Common myeloid progenitor, CD34-positive (primary cell): Measurements from ENCODE around the gene NAB1.

Experiments used
- CTCF ChIA-PET: fragments of 350-600 bp; sonication (Branson Sonifier 250); formaldehyde crosslinking; loops from one replicate; lab custom pipeline; 2021; ENCODE audit warnings: antibody characterized with exemption; lab: Charles Lee
- POLR2A ChIA-PET: fragments of 350-600 bp; sonication (Branson Sonifier 250); formaldehyde crosslinking; loops from one replicate; lab custom pipeline; 2021; ENCODE audit warnings: antibody characterized with exemption; lab: Charles Lee
- DNase-seq, 3 donors: peaks; one replicate each; pipeline versions ENCODE4 v3.0.0 to v3.0.0-alpha.2; 2013
- H3K27ac ChIP-seq, 2 experiments: 1 replicate in 1 of 2; 2 replicates in 1 of 2; pipeline ENCODE4 v1.7.0; 2013; ENCODE audit warnings: inconsistent platforms in 2 of 2, low read length in 2 of 2, mild to moderate bottlenecking in 2 of 2, low read depth in 1 of 2, moderate library complexity in 1 of 2; ENCODE audit not compliant: severe bottlenecking in 2 of 2, insufficient read depth in 1 of 2, poor library complexity in 1 of 2
- H3K27me3 ChIP-seq, 5 experiments: replicated peaks in 2 of 5; 1 replicate in 3 of 5; 2 replicates in 2 of 5; pipeline versions ENCODE4 v1.6.1 to v1.7.0; 2013; ENCODE audit warnings: low read length in 4 of 5, mild to moderate bottlenecking in 2 of 5, moderate library complexity in 2 of 5, inconsistent platforms in 1 of 5; ENCODE audit not compliant: insufficient read depth in 5 of 5, control insufficient read depth in 4 of 5
- H3K36me3 ChIP-seq, 4 experiments: 1 replicate in 2 of 4; 2 replicates in 2 of 4; pipeline versions ENCODE4 v1.6.1 to v1.7.0; 2013; ENCODE audit warnings: low read length in 3 of 4, control low read depth in 1 of 4, mild to moderate bottlenecking in 1 of 4; ENCODE audit not compliant: control insufficient read depth in 4 of 4, insufficient read depth in 4 of 4
- H3K4me1 ChIP-seq, 4 experiments: 1 replicate in 3 of 4; 2 replicates in 1 of 4; pipeline versions ENCODE4 v1.6.1 to v1.7.1; 2013; ENCODE audit warnings: low read length in 3 of 4, mild to moderate bottlenecking in 3 of 4, control low read depth in 1 of 4, inconsistent platforms in 1 of 4, moderate library complexity in 1 of 4; ENCODE audit not compliant: control insufficient read depth in 4 of 4, insufficient read depth in 4 of 4; ENCODE audit errors: control extremely low read depth in 1 of 4
- H3K4me3 ChIP-seq, 7 experiments: 1 replicate in 4 of 7; 2 replicates in 3 of 7; pipeline versions ENCODE4 v1.5.1 to v1.7.0; 2013; ENCODE audit warnings: mild to moderate bottlenecking in 7 of 7, low read length in 6 of 7, moderate library complexity in 6 of 7, inconsistent platforms in 2 of 7, low read depth in 2 of 7, control low read depth in 1 of 7; ENCODE audit not compliant: insufficient read depth in 4 of 7, control insufficient read depth in 1 of 7; ENCODE audit errors: extremely low read depth in 1 of 7
- H3K9me3 ChIP-seq, 5 experiments: 1 replicate in 4 of 5; 2 replicates in 1 of 5; pipeline versions ENCODE4 v1.6.1 to v1.7.1; 2013; ENCODE audit warnings: low read length in 4 of 5, mild to moderate bottlenecking in 2 of 5, inconsistent platforms in 1 of 5, low read depth in 1 of 5, moderate library complexity in 1 of 5; ENCODE audit not compliant: control insufficient read depth in 4 of 5, insufficient read depth in 2 of 5; ENCODE audit errors: control extremely low read depth in 1 of 5
- WGBS: methylation state at CpG from one replicate; pipeline ENCODE4 v1.1.5; 2013; ENCODE audit not compliant: insufficient coverage; 5-methylcytosine and 5-hydroxymethylcytosine counted together

NAB1 gene

GRCh38 chr2:190626641-190627210 is 22.2 kb upstream of the NAB1 start:
- Histone ChIP-seq H3K4me3 (no peak overlapping the region), H3K27ac (no peak overlapping the region), H3K4me1 (peaks cover 0 to 14% (median 9%) of the 10 kb centered on the region in 4 experiments), H3K36me3 (no peaks in the 10 kb centered on the region), H3K27me3 (no peaks in the 10 kb centered on the region), H3K9me3 (no peaks in the 10 kb centered on the region)
- ChIA-PET CTCF (interaction anchor here (1.4 to 1.6 kb wide), 2 partner anchors 14 to 53 kb away, joined by 3 to 4 read pairs; no protein-coding TSS in a partner anchor), POLR2A (no interaction called here)
- WGBS = 96% methylated on average over 4 of the region's 7 CpGs
- no peak for DNase-seq

- H3K27ac ChIP-seq = peak overlapping the region in 1 of 2 experiments; percentile 18
- no peaks in the 10 kb centered on the region for H3K36me3 ChIP-seq
- ChIA-PET POLR2A (interaction anchor here (0.6 to 1.0 kb wide), 2 partner anchors 93 to 283 kb away, joined by 3 to 4 read pairs; partner anchors contain the start of gene NEMP2), CTCF (interaction anchor here (1.4 to 1.9 kb wide), 2 partner anchors 11 to 15 kb away, joined by 3 to 4 read pairs; no protein-coding TSS in a partner anchor)
- no peaks in the 10 kb centered on the region for H3K9me3 ChIP-seq
- peak; percentile 55 to 88 (median 80) for DNase-seq
- H3K27me3 ChIP-seq = no peaks in the 10 kb centered on the region
- 4% methylated on average over 18 of the region's 23 CpGs for WGBS
- peak overlapping the region; percentile 45 to 85 (median 63) for H3K4me3 ChIP-seq
- H3K4me1 ChIP-seq = peaks cover 0 to 14% (median 9%) of the 10 kb centered on the region in 4 experiments
These were observed 21.2 kb upstream of the NAB1 start for GRCh38 chr2:190627448-190628412.

- Histone ChIP-seq H3K27ac (no peak overlapping the region), H3K36me3 (no peaks in the 10 kb centered on the region), H3K9me3 (no peaks in the 10 kb centered on the region), H3K4me3 (peak overlapping the region in 3 of 7 experiments; percentile 63 to 85 (median 84)), H3K27me3 (no peaks in the 10 kb centered on the region), H3K4me1 (peaks cover 0 to 14% (median 9%) of the 10 kb centered on the region in 4 experiments)
- POLR2A ChIA-PET = interaction anchor here (0.6 to 0.7 kb wide), 2 partner anchors 119 to 284 kb away, joined by 3 read pairs; no protein-coding TSS in a partner anchor
- DNase-seq = no peak
- CTCF ChIA-PET = interaction anchor here (1.3 to 1.9 kb wide), 2 partner anchors 10 to 15 kb away, joined by 4 to 5 read pairs; no protein-coding TSS in a partner anchor
- 91% methylated on average over 2 of the region's 7 CpGs for WGBS
These were observed 20.1 kb upstream of the NAB1 start for GRCh38 chr2:190628591-190629319.

- ChIA-PET POLR2A (no interaction called here), CTCF (interaction anchor here (1.0 to 1.6 kb wide), 4 partner anchors 10 to 63 kb away, joined by 3 to 6 read pairs (median 3); no protein-coding TSS in a partner anchor)
- Histone ChIP-seq H3K27me3 (no peaks in the 10 kb centered on the region), H3K36me3 (no peaks in the 10 kb centered on the region), H3K27ac (no peak overlapping the region), H3K4me3 (no peak overlapping the region), H3K4me1 (peaks cover 0 to 14% (median 9%) of the 10 kb centered on the region in 4 experiments), H3K9me3 (no peaks in the 10 kb centered on the region)
- 100% methylated on average over 2 of the region's 3 CpGs for WGBS
- DNase-seq = no peak
These were observed 14.5 kb upstream of the NAB1 start for GRCh38 chr2:190634381-190634780.

GRCh38 chr2:190635781-190636180 is 13.1 kb upstream of the NAB1 start:
- Histone ChIP-seq H3K36me3 (no peaks in the 10 kb centered on the region), H3K4me1 (peaks cover 0 to 14% (median 9%) of the 10 kb centered on the region in 4 experiments), H3K9me3 (no peaks in the 10 kb centered on the region), H3K27ac (no peak overlapping the region), H3K4me3 (no peak overlapping the region), H3K27me3 (no peaks in the 10 kb centered on the region)
- no peak for DNase-seq
- ChIA-PET CTCF (interaction anchor here (1.5 to 1.6 kb wide), 3 partner anchors 9 to 52 kb away, joined by 3 to 9 read pairs (median 6); no protein-coding TSS in a partner anchor), POLR2A (no interaction called here)
- WGBS = 94% methylated on average over 2 of the region's 4 CpGs

- CTCF ChIA-PET = interaction anchor here (1.5 kb wide), 1 partner anchor 11 kb away, joined by 9 read pairs; no protein-coding TSS in a partner anchor
- H3K27ac ChIP-seq = no peak overlapping the region
These were observed 12.5 kb upstream of the NAB1 start for GRCh38 chr2:190636361-190636760.

More at GRCh38 chr2:190636361-190636760, 12.5 kb upstream of the NAB1 start:
- Histone ChIP-seq H3K4me1 (peaks cover 0 to 14% (median 9%) of the 10 kb centered on the region in 4 experiments), H3K9me3 (no peaks in the 10 kb centered on the region), H3K4me3 (no peak overlapping the region), H3K27me3 (no peaks in the 10 kb centered on the region), H3K36me3 (no peaks in the 10 kb centered on the region)
- whole genome bisulfite sequencing = 92% methylated on average over 3 of the region's 3 CpGs
- DNase-seq = peak in 1 of 3 donors; percentile 41
- POLR2A ChIA-PET = no interaction called here
